Keratinocyte (primary cell): ENCODE results near the gene PXYLP1. TPM values are rescaled to one million over a fixed set of nuclear protein-coding genes. Genes with fewer than 3 reads are reported as not detected.

Experiments used
- DNase-seq: peaks from one replicate; pipeline ENCODE4 v3.0.0-alpha.2; 2011; ENCODE audit warnings: low read depth, missing footprints, low spot score
- FAIRE-seq: peaks from 2 replicates; lab custom pipeline; 2011; peaks lifted over from hg19 to GRCh38; lab: Jason Lieb, UNC
- H2AFZ ChIP-seq: 2 replicates; pipeline ENCODE4 v1.6.0; 2012; ENCODE audit warnings: low read length, control low read depth, inconsistent platforms; ENCODE audit not compliant: control insufficient read depth
- H3K27ac ChIP-seq: 2 replicates; pipeline ENCODE4 v1.5.1; 2011; ENCODE audit warnings: low read length; ENCODE audit not compliant: control insufficient read depth, insufficient read depth
- H3K27me3 ChIP-seq: 3 replicates; pipeline ENCODE4 v1.6.0; 2011; ENCODE audit warnings: low read length; ENCODE audit not compliant: control insufficient read depth, insufficient read depth; ENCODE audit errors: extremely low read depth
- H3K36me3 ChIP-seq, 2 experiments: 2 replicates in 1 of 2; 3 replicates in 1 of 2; pipeline ENCODE4 v1.5.1; 2011; ENCODE audit warnings: low read length in 2 of 2, mild to moderate bottlenecking in 1 of 2; ENCODE audit not compliant: control insufficient read depth in 2 of 2, insufficient read depth in 2 of 2; ENCODE audit errors: extremely low read depth in 1 of 2
- H3K4me1 ChIP-seq: 3 replicates; pipeline ENCODE4 v1.5.1; 2011; ENCODE audit warnings: low read length; ENCODE audit not compliant: control insufficient read depth, insufficient read depth; ENCODE audit errors: extremely low read depth
- H3K4me2 ChIP-seq: 3 replicates; pipeline ENCODE4 v1.6.0; 2011; ENCODE audit warnings: low read depth, low read length; ENCODE audit not compliant: control insufficient read depth, insufficient read depth; ENCODE audit errors: extremely low read depth
- H3K4me3 ChIP-seq, 3 experiments: fragments of 200-600 bp in 1 of 3; sonication (generic) in 1 of 3; 2 replicates in 2 of 3; 3 replicates in 1 of 3; pipeline ENCODE4 v1.5.1; 2011 to 2016; ENCODE audit warnings: low read length in 3 of 3, mild to moderate bottlenecking in 3 of 3, control low read depth in 2 of 3, inconsistent platforms in 1 of 3, low read depth in 1 of 3, mixed read lengths in 1 of 3, mixed run types in 1 of 3, moderate library complexity in 1 of 3; ENCODE audit not compliant: control insufficient read depth in 2 of 3, insufficient read depth in 2 of 3; ENCODE audit errors: extremely low read depth in 1 of 3
- H3K79me2 ChIP-seq: 2 replicates; pipeline ENCODE4 v1.6.0; 2012; ENCODE audit warnings: low read length; ENCODE audit not compliant: control insufficient read depth, insufficient read depth
- H3K9ac ChIP-seq: 3 replicates; pipeline ENCODE4 v1.6.0; 2011; ENCODE audit warnings: low read length; ENCODE audit not compliant: control insufficient read depth, insufficient read depth; ENCODE audit errors: extremely low read depth
- H3K9me1 ChIP-seq: 3 replicates; pipeline ENCODE4 v1.6.0; 2011; ENCODE audit warnings: low read length; ENCODE audit not compliant: control insufficient read depth, insufficient read depth; ENCODE audit errors: extremely low read depth
- H3K9me3 ChIP-seq: 2 replicates; pipeline ENCODE4 v1.5.1; 2012; ENCODE audit warnings: low read depth, low read length; ENCODE audit not compliant: control insufficient read depth
- H4K20me1 ChIP-seq: 3 replicates; pipeline ENCODE4 v1.6.0; 2011; ENCODE audit warnings: low read length; ENCODE audit not compliant: control insufficient read depth, insufficient read depth; ENCODE audit errors: extremely low read depth
- EZH2 ChIP-seq: IDR thresholded peaks from one replicate; pipeline ENCODE4 v1.6.1; 2012; ENCODE audit warnings: inconsistent platforms, mild to moderate bottlenecking, low read length, moderate library complexity
- dilution Hi-C: fragments of 300-500 bp; cut with MboI; formaldehyde crosslinking; loops from one replicate; pipeline ENCODE4 v1.7.0; 2020; ENCODE audit warnings: low sequenced_read_pairs; ENCODE audit not compliant: extremely low pct_ligation_motif_present
- polyA plus RNA-seq, 5 experiments: library from polyadenylated mRNA; depleted of rRNA in 3 of 5; stranded (reverse) in 3 of 5; stranded (forward) in 1 of 5; unstranded in 1 of 5; fragments of >200 nt; gene quantifications; 1 replicate in 1 of 5; 2 replicates in 3 of 5; 3 replicates in 1 of 5; pipeline versions ENCODE4 v1.2.1 to v1.2.3, GENCODE V29; 2011 to 2012; ENCODE audit warnings: missing spikeins in 2 of 5, low read depth in 1 of 5, low replicate concordance in 1 of 5
- TF ChIP-seq, protein P1 (sequence below), 3 experiments: IDR thresholded peaks in 1 of 3; conservative IDR thresholded peaks in 1 of 3; optimal IDR thresholded peaks in 1 of 3; 2 replicates in 2 of 3; 3 replicates in 1 of 3; pipeline versions ENCODE3 to v1.5.1; 2011; ENCODE audit warnings: low read length in 3 of 3, mild to moderate bottlenecking in 3 of 3, moderate library complexity in 2 of 3, control low read depth in 1 of 3, inconsistent platforms in 1 of 3; ENCODE audit not compliant: insufficient read depth in 2 of 3; ENCODE audit errors: extremely low read depth in 1 of 3

The PXYLP1 gene
- polyA plus RNA-seq, 1 donor (not counting 4 experiments of a cell fraction or from before 2014, with no cell fraction given) = 3.0 TPM

- H3K27ac ChIP-seq = no peak overlapping the region
- dilution Hi-C loops = no loop called here
- no peaks in the 10 kb centered on the region for H3K9me3 ChIP-seq
- H3K79me2 ChIP-seq = no peaks in the 10 kb centered on the region
- no peak for FAIRE-seq
- TF ChIP-seq, protein P1, sequence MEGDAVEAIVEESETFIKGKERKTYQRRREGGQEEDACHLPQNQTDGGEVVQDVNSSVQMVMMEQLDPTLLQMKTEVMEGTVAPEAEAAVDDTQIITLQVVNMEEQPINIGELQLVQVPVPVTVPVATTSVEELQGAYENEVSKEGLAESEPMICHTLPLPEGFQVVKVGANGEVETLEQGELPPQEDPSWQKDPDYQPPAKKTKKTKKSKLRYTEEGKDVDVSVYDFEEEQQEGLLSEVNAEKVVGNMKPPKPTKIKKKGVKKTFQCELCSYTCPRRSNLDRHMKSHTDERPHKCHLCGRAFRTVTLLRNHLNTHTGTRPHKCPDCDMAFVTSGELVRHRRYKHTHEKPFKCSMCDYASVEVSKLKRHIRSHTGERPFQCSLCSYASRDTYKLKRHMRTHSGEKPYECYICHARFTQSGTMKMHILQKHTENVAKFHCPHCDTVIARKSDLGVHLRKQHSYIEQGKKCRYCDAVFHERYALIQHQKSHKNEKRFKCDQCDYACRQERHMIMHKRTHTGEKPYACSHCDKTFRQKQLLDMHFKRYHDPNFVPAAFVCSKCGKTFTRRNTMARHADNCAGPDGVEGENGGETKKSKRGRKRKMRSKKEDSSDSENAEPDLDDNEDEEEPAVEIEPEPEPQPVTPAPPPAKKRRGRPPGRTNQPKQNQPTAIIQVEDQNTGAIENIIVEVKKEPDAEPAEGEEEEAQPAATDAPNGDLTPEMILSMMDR (optimal IDR thresholded peaks at IDR 0.05 in 1 of 3, IDR thresholded peaks at IDR 0.05 in 1 of 3, conservative IDR thresholded peaks at IDR 0.05 in 1 of 3; ENCODE audit: extremely low read depth in 1 of 3, insufficient read depth in 2 of 3, low read length in 3 of 3) = no peak
- TF ChIP-seq EZH2 = no peak
- H2AFZ ChIP-seq = no peak overlapping the region
- no peak overlapping the region for H3K4me2 ChIP-seq
- no peak overlapping the region for H3K4me3 ChIP-seq
- no peaks in the 10 kb centered on the region for H3K27me3 ChIP-seq
- peaks cover 1% of the 10 kb centered on the region for H3K4me1 ChIP-seq
- no peak for DNase-seq
- no peaks in the 10 kb centered on the region for H3K36me3 ChIP-seq
- no peaks in the 10 kb centered on the region for H3K9me1 ChIP-seq
- no peaks in the 10 kb centered on the region for H4K20me1 ChIP-seq
- no peak overlapping the region for H3K9ac ChIP-seq
Observed at GRCh38 chr3:141268791-141269190, 37.2 kb downstream of the PXYLP1 start.

- no peaks in the 10 kb centered on the region for H3K9me3 ChIP-seq
- H3K36me3 ChIP-seq = no peaks in the 10 kb centered on the region
- TF ChIP-seq EZH2 = no peak
- TF ChIP-seq, protein P1 (optimal IDR thresholded peaks at IDR 0.05 in 1 of 3, IDR thresholded peaks at IDR 0.05 in 1 of 3, conservative IDR thresholded peaks at IDR 0.05 in 1 of 3; ENCODE audit: extremely low read depth in 1 of 3, insufficient read depth in 2 of 3, low read length in 3 of 3) = no peak
- H3K9me1 ChIP-seq = no peaks in the 10 kb centered on the region
- H2AFZ ChIP-seq = no peak overlapping the region
- dilution Hi-C loops = no loop called here
- no peaks in the 10 kb centered on the region for H3K27me3 ChIP-seq
- no peak overlapping the region for H3K27ac ChIP-seq
- no peak overlapping the region for H3K4me3 ChIP-seq
- no peak for FAIRE-seq
- H3K4me2 ChIP-seq = no peak overlapping the region
- H4K20me1 ChIP-seq = no peaks in the 10 kb centered on the region
- H3K79me2 ChIP-seq = no peaks in the 10 kb centered on the region
- DNase-seq = no peak
- peaks cover 13% of the 10 kb centered on the region for H3K4me1 ChIP-seq
- no peak overlapping the region for H3K9ac ChIP-seq
Observed at GRCh38 chr3:141269961-141270360, 38.3 kb downstream of the PXYLP1 start.
